K562 (cell line): ENCODE data around the gene CGREF1. TPM values are rescaled to one million over a fixed set of nuclear protein-coding genes. Genes with fewer than 3 reads are reported as not detected.

Experiments
- ATAC-seq: fragments of 200-7000 bp; cut with Tn5 transposase; 3 replicates; pipeline ENCODE4 v1.9.1; 2020; ENCODE audit warnings: moderate library complexity
- BruUV-seq: library from RNA; stranded (reverse); fragments of 400-500 nt; replicated peaks from 2 replicates; lab custom pipeline; 2021; lab: Mats Ljungman, UMichigan
- CTCF ChIA-PET: fragments of 300-600 bp; formaldehyde crosslinking; extraction: SDS; loops from one replicate; lab custom pipeline; 2021; ENCODE audit warnings: low intra/inter-chr PET ratio; lab: Yijun Ruan, JAX
- POLR2A ChIA-PET: fragments of 300-600, 350-650 bp; sonication (Branson Sonifier 250); formaldehyde crosslinking; extraction: SDS; loops from one replicate; lab custom pipeline; 2021; ENCODE audit warnings: antibody characterized with exemption, inconsistent platforms; lab: Yijun Ruan, JAX
- DNase-seq, 4 experiments: peaks; one replicate each; pipeline versions ENCODE4 v3.0.0 to v3.0.0-alpha.2; 2011 to 2018; ENCODE audit warnings: low spot score in 3 of 4, mixed read lengths in 3 of 4; ENCODE audit errors: extremely low read depth in 1 of 4
- FAIRE-seq: peaks from 2 replicates; lab custom pipeline; 2011; peaks lifted over from hg19 to GRCh38; lab: Jason Lieb, UNC
- H2AFZ ChIP-seq: 2 replicates; pipeline ENCODE4 v1.6.0; 2011; ENCODE audit warnings: low read depth, low read length, control low read depth, inconsistent platforms
- H3K27ac ChIP-seq: fragments of 200-600 bp; 3 replicates; pipeline ENCODE4 v1.8.0; 2011; ENCODE audit warnings: low read depth, mild to moderate bottlenecking, control low read depth, inconsistent platforms, low read length, moderate library complexity, mixed read lengths; ENCODE audit errors: extremely low read depth
- H3K27me3 ChIP-seq, 2 experiments: fragments of 300-600 bp in 1 of 2; 2 replicates in 1 of 2; 3 replicates in 1 of 2; pipeline versions ENCODE4 v1.6.0 to v1.8.0; 2011; ENCODE audit warnings: inconsistent platforms in 2 of 2, low read length in 2 of 2, mild to moderate bottlenecking in 1 of 2, mixed read lengths in 1 of 2, moderate library complexity in 1 of 2; ENCODE audit not compliant: control insufficient read depth in 2 of 2, insufficient read depth in 2 of 2
- H3K36me3 ChIP-seq: fragments of 300-600 bp; 3 replicates; pipeline ENCODE4 v1.8.0; 2011; ENCODE audit warnings: mild to moderate bottlenecking, low read length, inconsistent platforms; ENCODE audit not compliant: control insufficient read depth, insufficient read depth
- H3K4me1 ChIP-seq, 2 experiments: fragments of 200-600 bp in 1 of 2; replicated peaks in 1 of 2; 2 replicates in 1 of 2; 3 replicates in 1 of 2; pipeline versions ENCODE4 v1.5.1 to v1.8.0; 2011; ENCODE audit warnings: inconsistent platforms in 2 of 2, low read length in 2 of 2, mild to moderate bottlenecking in 1 of 2, mixed read lengths in 1 of 2, moderate library complexity in 1 of 2; ENCODE audit not compliant: control insufficient read depth in 2 of 2, insufficient read depth in 2 of 2
- H3K4me2 ChIP-seq: 2 replicates; pipeline ENCODE4 v1.6.1; 2011; ENCODE audit warnings: low read length, control low read depth, inconsistent platforms, mixed read lengths; ENCODE audit not compliant: insufficient read depth
- H3K4me3 ChIP-seq: fragments of 200-600 bp; sonication (generic), shearing (Covaris generic); 2 replicates; pipeline ENCODE4 v1.5.1; 2016; ENCODE audit warnings: control low read depth, inconsistent platforms
- H3K79me2 ChIP-seq: fragments of 200-600 bp; 3 replicates; pipeline ENCODE4 v1.8.0; 2011; ENCODE audit warnings: low read length, inconsistent platforms; ENCODE audit not compliant: control insufficient read depth, insufficient read depth
- H3K9ac ChIP-seq, 2 experiments: 2 replicates each; pipeline versions ENCODE4 v1.6.0 to v1.6.1; 2011; ENCODE audit warnings: low read depth in 2 of 2, low read length in 2 of 2, control low read depth in 1 of 2, inconsistent platforms in 1 of 2, mild to moderate bottlenecking in 1 of 2, mixed read lengths in 1 of 2; ENCODE audit not compliant: insufficient read depth in 1 of 2
- H3K9me1 ChIP-seq: one replicate; pipeline ENCODE4 v1.6.0; 2011; ENCODE audit warnings: inconsistent platforms, mild to moderate bottlenecking, low read length, moderate library complexity; ENCODE audit not compliant: control insufficient read depth, insufficient read depth
- H3K9me3 ChIP-seq: replicated peaks from 2 replicates; pipeline ENCODE4 v1.5.1; 2011; ENCODE audit warnings: low read depth, low read length, inconsistent platforms; ENCODE audit not compliant: control insufficient read depth, insufficient read depth
- H4K20me1 ChIP-seq: replicated peaks from 2 replicates; pipeline ENCODE4 v1.6.1; 2011; ENCODE audit warnings: low read length, inconsistent platforms, mixed read lengths; ENCODE audit not compliant: control insufficient read depth, insufficient read depth
- ADNP ChIP-seq: fragments of 200-800 bp; sonication (Bioruptor generic); IDR thresholded peaks from 2 replicates; pipeline ENCODE4 v1.6.1; 2016; ENCODE audit warnings: missing genetic modification characterization, missing compliant biosample characterization
- ARID2 ChIP-seq: fragments of 450-650 bp; IDR thresholded peaks from 2 replicates; pipeline ENCODE4 v1.6.1; 2017; ENCODE audit warnings: antibody characterized with exemption, mild to moderate bottlenecking
- C11orf30 ChIP-seq: fragments of 450-650 bp; IDR thresholded peaks from 2 replicates; pipeline ENCODE4 v1.6.1; 2016; ENCODE audit warnings: low read depth, mild to moderate bottlenecking
- CHCHD3 ChIP-seq: fragments of 250-450 bp; sonication (Bioruptor Pico); IDR thresholded peaks from 2 replicates; pipeline ENCODE4 v2.1.2; 2022; ENCODE audit warnings: mild to moderate bottlenecking
- EP300 ChIP-seq: IDR thresholded peaks from 2 replicates; pipeline ENCODE4 v1.6.1; 2012; ENCODE audit warnings: low read length, improper control_type of control experiment
- NR2C1 ChIP-seq, 2 experiments: fragments of 450-650 bp; IDR thresholded peaks; 2 replicates each; pipeline ENCODE4 v1.6.1; 2017; ENCODE audit warnings: mild to moderate bottlenecking in 2 of 2, antibody characterized with exemption in 1 of 2, inconsistent platforms in 1 of 2, missing compliant biosample characterization in 1 of 2, missing genetic modification characterization in 1 of 2
- PML ChIP-seq: IDR thresholded peaks from 2 replicates; pipeline ENCODE4 v1.6.1; 2012; ENCODE audit warnings: low read length, inconsistent platforms
- POU5F1 ChIP-seq: fragments of 150-350 bp; IDR thresholded peaks from 2 replicates; pipeline ENCODE4 v1.6.1; 2014; ENCODE audit warnings: borderline replicate concordance, low read length, low read depth, mild to moderate bottlenecking; ENCODE audit not compliant: partially characterized antibody
- RBM14 ChIP-seq: fragments of 200-400 bp; formaldehyde crosslinking; IDR thresholded peaks from 2 replicates; pipeline ENCODE4 v1.6.1; 2018; ENCODE audit warnings: low read depth, mild to moderate bottlenecking, low read length, moderate library complexity, borderline replicate concordance; ENCODE audit not compliant: insufficient read depth
- RUNX1 ChIP-seq: sonication (generic); IDR thresholded peaks from 2 replicates; pipeline ENCODE4 v1.6.1; 2016; ENCODE audit warnings: antibody characterized with exemption, low read depth
- SMAD4 ChIP-seq: fragments of 250-450 bp; sonication (Bioruptor Pico); conservative IDR thresholded peaks from 2 replicates; pipeline ENCODE4 v1.8.0; 2021; ENCODE audit warnings: inconsistent platforms, mild to moderate bottlenecking, moderate library complexity
- TAF7 ChIP-seq: fragments of 450-650 bp; IDR thresholded peaks from 2 replicates; pipeline ENCODE4 v1.6.1; 2016; ENCODE audit warnings: missing genetic modification characterization, missing compliant biosample characterization
- ZNF121 ChIP-seq: sonication (generic); formaldehyde crosslinking; conservative IDR thresholded peaks from 2 replicates; pipeline ENCODE4 v1.8.0; 2022; ENCODE audit warnings: missing genetic modification reagents
- ZNF217 ChIP-seq: sonication (generic); formaldehyde crosslinking; IDR thresholded peaks from 2 replicates; pipeline ENCODE4 v1.8.0; 2022; ENCODE audit warnings: mild to moderate bottlenecking, missing genetic modification reagents
- ZNF263 ChIP-seq: sonication (generic); formaldehyde crosslinking; IDR thresholded peaks from 2 replicates; pipeline ENCODE4 v1.8.0; 2022; ENCODE audit warnings: mild to moderate bottlenecking, missing genetic modification reagents, borderline replicate concordance
- ZNF324 ChIP-seq: fragments of 250-450 bp; sonication (Bioruptor Pico); IDR thresholded peaks from 2 replicates; pipeline ENCODE4 v1.4.0; 2020; ENCODE audit warnings: mild to moderate bottlenecking
- ZNF444 ChIP-seq: fragments of 250-450 bp; sonication (Bioruptor Pico); IDR thresholded peaks from 2 replicates; pipeline ENCODE4 v1.4.0; 2020; ENCODE audit warnings: mild to moderate bottlenecking, moderate library complexity
- WGBS: fragments of 100-300 bp; shearing (Covaris generic); methylation state at CpG from one replicate; pipeline ENCODE4 v1.1.6; 2016; ENCODE audit warnings: low coverage, mixed read lengths; ENCODE audit not compliant: insufficient coverage; ENCODE audit errors: missing lambda C conversion rate; 5-methylcytosine and 5-hydroxymethylcytosine counted together
- in situ Hi-C: fragments of 300-500 bp; cut with MboI; formaldehyde crosslinking; loops from 4 replicates; pipeline ENCODE4 v1.15.0; 2018; ENCODE audit warnings: inconsistent platforms, mixed read lengths
- intact Hi-C: fragments of 100-400 bp; cut with micrococcal nuclease; formaldehyde crosslinking; loops from 2 replicates; pipeline ENCODE4 v1.14.2; 2022
- polyA plus RNA-seq, 8 experiments: library from polyadenylated mRNA; depleted of rRNA in 4 of 8; stranded (reverse) in 5 of 8; unstranded in 3 of 8; fragments of >200 nt; fragmentation: Nextera tagmentation in 2 of 8; fragmentation: Illumina TruSeq in 1 of 8; extraction: Ambion mirVana in 2 of 8; extraction: Trizol in 1 of 8; gene quantifications; 2 replicates each; pipeline versions ENCODE4 v1.2.1 to v1.2.3, GENCODE V29; 2011 to 2014; ENCODE audit warnings: inconsistent platforms in 1 of 8, missing spikeins in 1 of 8
- total RNA-seq, 7 experiments: library from RNA; depleted of rRNA in 6 of 7; stranded (reverse); fragments of >200 nt in 6 of 7; fragmentation: Illumina TruSeq in 2 of 7; extraction: Trizol in 2 of 7; gene quantifications; 2 replicates each; pipeline versions ENCODE4 v1.2.1 to v1.2.3, GENCODE V29; 2011 to 2021; ENCODE audit warnings: low replicate concordance in 1 of 7
- TF ChIP-seq, protein P1 (sequence below): sonication (generic); formaldehyde crosslinking; IDR thresholded peaks from 2 replicates; pipeline ENCODE4 v1.8.0; 2023; ENCODE audit warnings: mild to moderate bottlenecking, missing genetic modification reagents
- TF ChIP-seq, protein P2 (sequence below): sonication (generic); formaldehyde crosslinking; IDR thresholded peaks from 2 replicates; pipeline ENCODE4 v1.8.1; 2022; ENCODE audit warnings: missing genetic modification reagents

The CGREF1 gene
- total and polyA plus RNA-seq, 9 of the 15 experiments (the other 6 are each of a cell fraction or from before 2014, with no cell fraction given) = 0.07 to 0.50 (median 0.37) TPM

DNA sequence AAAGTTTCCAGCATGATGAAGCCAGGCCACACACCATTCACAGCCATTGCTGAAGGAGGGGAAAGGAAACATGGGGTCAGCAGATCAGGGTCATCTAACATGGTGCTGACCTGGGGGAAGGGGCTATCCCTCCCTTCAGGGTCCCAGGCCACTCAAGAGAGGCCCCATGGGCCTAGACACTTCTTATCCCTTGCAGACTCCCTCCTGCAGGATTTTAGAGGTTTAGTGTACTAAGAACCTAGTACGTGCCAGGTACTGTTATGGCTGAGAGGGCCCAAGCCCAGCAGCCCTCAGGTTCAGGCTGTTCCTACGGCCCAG lies 23.5 kb downstream of the CGREF1 start:
- peak overlapping the region; percentile 57; the same call in 1 of the 3 replicates for H3K27ac ChIP-seq
- H3K9me1 ChIP-seq = no peaks in the 10 kb centered on the region
- ChIA-PET CTCF (no interaction called here), POLR2A (no interaction called here)
- 77% methylated on average over 2 of the region's 2 CpGs for WGBS
- peak overlapping the region; percentile 87 for H2AFZ ChIP-seq
- H3K4me2 ChIP-seq = no peak overlapping the region; the same call in 1 of the 2 replicates
- FAIRE-seq (no peak), DNase-seq (no peak), ATAC-seq (no peak)
- peak overlapping the region; percentile 2 to 27; a peak in 1 of 4 replicates for H3K9ac ChIP-seq
- no peak overlapping the region for H3K4me3 ChIP-seq
- no peaks in the 10 kb centered on the region for H4K20me1 ChIP-seq
- peaks cover 3% of the 10 kb centered on the region; the same call in 2 of the 3 replicates for H3K79me2 ChIP-seq
- no TSS peak for BruUV-seq
- intact Hi-C loops (loop anchor here (5.0 kb wide), 2 partner anchors 117 to 207 kb away; partner anchors contain the start of genes ATRAID and SLC5A6), in situ Hi-C loops (loop anchor here (5.0 kb wide), 2 partner anchors 97 to 187 kb away; partner anchors contain the start of gene TRIM54)
- no peaks in the 10 kb centered on the region; the same call in 2 of the 3 replicates for H3K36me3 ChIP-seq
- H3K4me1 ChIP-seq = peaks cover 38 to 49% of the 10 kb centered on the region in 2 experiments
- TF ChIP-seq EP300 = no peak
- no peak for TF ChIP-seq PML
- no peak for TF ChIP-seq RBM14
- no peak for TF ChIP-seq C11orf30
- TF ChIP-seq, protein P1, sequence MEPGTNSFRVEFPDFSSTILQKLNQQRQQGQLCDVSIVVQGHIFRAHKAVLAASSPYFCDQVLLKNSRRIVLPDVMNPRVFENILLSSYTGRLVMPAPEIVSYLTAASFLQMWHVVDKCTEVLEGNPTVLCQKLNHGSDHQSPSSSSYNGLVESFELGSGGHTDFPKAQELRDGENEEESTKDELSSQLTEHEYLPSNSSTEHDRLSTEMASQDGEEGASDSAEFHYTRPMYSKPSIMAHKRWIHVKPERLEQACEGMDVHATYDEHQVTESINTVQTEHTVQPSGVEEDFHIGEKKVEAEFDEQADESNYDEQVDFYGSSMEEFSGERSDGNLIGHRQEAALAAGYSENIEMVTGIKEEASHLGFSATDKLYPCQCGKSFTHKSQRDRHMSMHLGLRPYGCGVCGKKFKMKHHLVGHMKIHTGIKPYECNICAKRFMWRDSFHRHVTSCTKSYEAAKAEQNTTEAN = no peak
- no peak for TF ChIP-seq SMAD4 (CRISPR knock-in tag)
- TF ChIP-seq ZNF263 (CRISPR knock-in tag) = no peak
- no peak for TF ChIP-seq NR2C1 (IDR thresholded peaks at IDR 0.05)
- TF ChIP-seq NR2C1 (tag; IDR thresholded peaks at IDR 0.05) = no peak
- TF ChIP-seq ZNF324 = no peak
- TF ChIP-seq RUNX1 = no peak
- TF ChIP-seq POU5F1 = no peak
- no peak for TF ChIP-seq ADNP (tag)
- TF ChIP-seq, protein P2, sequence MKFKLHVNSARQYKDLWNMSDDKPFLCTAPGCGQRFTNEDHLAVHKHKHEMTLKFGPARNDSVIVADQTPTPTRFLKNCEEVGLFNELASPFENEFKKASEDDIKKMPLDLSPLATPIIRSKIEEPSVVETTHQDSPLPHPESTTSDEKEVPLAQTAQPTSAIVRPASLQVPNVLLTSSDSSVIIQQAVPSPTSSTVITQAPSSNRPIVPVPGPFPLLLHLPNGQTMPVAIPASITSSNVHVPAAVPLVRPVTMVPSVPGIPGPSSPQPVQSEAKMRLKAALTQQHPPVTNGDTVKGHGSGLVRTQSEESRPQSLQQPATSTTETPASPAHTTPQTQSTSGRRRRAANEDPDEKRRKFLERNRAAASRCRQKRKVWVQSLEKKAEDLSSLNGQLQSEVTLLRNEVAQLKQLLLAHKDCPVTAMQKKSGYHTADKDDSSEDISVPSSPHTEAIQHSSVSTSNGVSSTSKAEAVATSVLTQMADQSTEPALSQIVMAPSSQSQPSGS (CRISPR knock-in tag) = no peak
- no peak for TF ChIP-seq TAF7 (tag)
- no peak for TF ChIP-seq ZNF444 (CRISPR knock-in tag)
- TF ChIP-seq ZNF217 (CRISPR knock-in tag) = no peak
- no peak for TF ChIP-seq ZNF121 (CRISPR knock-in tag)
- TF ChIP-seq CHCHD3 = no peak
- no peak for TF ChIP-seq ARID2
- H3K9me3 ChIP-seq = no peaks in the 10 kb centered on the region
- no peaks in the 10 kb centered on the region for H3K27me3 ChIP-seq
